Smooth muscle cell of the brain vasculature (primary cell): ENCODE measurements around the gene HEMGN.
A peak's percentile ranks its signal among the peaks of the same experiment; 100 is the strongest.

ENCODE experiments used
- DNase-seq: peaks from one replicate; pipeline ENCODE4 v3.0.0-alpha.2; 2012; ENCODE audit warnings: low read depth, low spot score

HEMGN gene

DNA sequence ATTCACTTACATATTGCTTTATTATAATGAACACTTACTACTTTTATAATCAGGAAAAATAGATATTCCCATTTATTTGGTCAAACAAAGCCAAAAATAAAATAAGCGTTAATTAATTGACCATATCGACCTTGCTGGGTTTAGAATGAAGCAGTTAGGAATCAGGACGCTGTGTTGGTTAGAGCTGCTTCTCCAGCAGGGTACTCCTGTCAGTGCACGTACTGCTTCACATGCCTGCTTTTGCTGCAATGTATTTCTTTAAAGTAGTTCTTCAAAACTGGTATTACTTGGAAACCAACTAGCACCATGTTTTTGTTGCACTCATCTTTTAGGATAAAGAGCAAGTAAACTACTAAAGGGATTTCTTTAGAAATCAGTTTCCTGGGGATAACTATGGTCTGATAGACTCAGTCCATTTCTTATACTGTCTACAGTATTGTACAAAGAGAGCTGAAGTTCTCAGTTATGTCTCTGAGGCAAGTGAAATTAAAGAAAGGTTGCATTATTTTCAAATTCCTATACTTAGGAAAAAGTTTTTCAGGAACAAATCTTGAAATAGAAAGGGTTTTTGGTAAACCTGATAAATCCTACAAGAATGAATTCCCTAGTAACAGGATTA lies 8.9 kb downstream of the HEMGN start:
- no peak for DNase-seq

GRCh38 chr9:97925497-97926334 lies 12.3 kb downstream of the HEMGN start:
- no peak for DNase-seq

DNA sequence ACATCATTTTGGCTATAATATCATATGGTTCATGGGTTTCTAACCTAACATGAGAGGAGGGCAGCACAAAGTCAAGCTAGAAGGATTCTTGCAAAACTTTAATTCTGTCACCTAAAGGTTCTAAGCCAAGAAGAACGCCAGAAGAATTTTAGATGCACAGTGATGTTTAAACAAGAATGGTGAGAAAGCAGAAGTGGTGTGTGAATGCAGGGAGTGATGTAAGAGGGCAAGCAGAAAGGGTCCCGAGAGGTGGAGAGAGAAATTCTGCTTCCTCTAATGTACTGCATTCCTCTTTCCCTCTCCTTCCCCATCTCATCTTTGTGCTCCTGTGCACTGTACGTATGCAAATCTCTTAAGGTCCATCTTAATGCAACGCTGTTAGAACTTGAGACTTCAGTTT lies 13.6 kb downstream of the HEMGN start:
- no peak for DNase-seq

DNA sequence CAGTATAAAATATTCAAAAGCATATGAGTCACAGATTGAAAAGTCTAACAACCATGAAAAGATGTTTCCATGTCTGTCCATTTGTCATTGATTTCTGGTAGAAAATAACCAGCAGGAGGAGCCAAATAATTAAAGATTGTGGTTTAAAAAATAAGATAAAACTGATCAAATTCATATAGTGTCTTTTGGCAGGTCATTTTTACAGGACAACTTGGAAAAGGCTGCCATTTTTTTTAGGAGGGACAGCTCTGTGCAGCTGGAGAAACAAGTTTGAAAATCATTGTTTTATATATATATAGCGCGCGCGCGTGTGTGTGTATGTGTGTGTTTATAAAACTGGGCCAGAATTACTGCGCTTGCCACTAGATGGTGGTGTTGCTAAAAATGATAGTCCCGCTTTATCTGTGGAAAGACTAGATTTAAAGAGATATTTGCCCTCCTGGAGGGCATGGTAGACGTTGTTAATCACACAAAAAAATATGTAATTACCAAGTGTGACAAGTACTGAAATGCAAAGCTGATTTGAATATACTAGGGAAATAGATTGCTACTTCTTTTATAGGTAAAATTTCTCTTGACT lies 14.4 kb downstream of the HEMGN start:
- DNase-seq, result peak; percentile 57

GRCh38 chr9:97921959-97922724 lies 15.8 kb downstream of the HEMGN start, which contains the start of gene TRMO:
Gene TRMO, minus strand, starts transcription at chr9:97922500. Its CDS starts 7 bp downstream, at chr9:97922493.
- DNase-seq, result peak; percentile 97

DNA sequence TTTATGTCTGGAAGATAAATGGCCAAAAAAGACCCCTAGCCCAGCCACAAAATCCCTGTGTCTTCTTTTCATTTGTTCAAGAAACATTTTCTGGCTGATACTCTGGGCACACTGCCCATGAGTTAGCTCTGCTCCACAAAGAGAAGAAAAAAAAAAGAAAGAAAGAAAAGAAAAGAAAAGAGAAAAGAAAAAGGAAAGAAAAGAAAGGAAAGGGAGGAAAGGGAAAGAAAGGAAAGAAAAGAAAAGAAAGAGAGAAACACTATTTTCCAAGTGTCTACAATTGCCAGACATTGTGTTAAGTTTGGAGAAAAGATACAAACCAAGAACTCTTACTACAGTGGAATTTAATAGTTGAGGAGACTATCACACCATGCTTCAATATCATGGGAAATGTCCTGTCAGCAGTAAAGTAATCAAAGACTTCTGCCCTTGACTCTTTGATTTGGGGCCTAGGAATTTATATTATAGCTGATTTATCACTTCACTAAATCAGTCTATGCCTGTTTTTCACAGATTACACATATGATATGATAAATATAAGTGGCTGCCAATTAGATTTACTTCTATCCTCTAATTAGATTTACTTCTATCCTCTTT lies 18.7 kb downstream of the HEMGN start:
- DNase-seq, result no peak

- DNase-seq, result no peak
Observed at GRCh38 chr9:97918611-97919010, 19.4 kb downstream of the HEMGN start.

- DNase-seq, result no peak
Observed at GRCh38 chr9:97911970-97912369, 26.0 kb downstream of the HEMGN start.

- no peak for DNase-seq
Observed at GRCh38 chr9:97911528-97911927, 26.4 kb downstream of the HEMGN start.

DNA sequence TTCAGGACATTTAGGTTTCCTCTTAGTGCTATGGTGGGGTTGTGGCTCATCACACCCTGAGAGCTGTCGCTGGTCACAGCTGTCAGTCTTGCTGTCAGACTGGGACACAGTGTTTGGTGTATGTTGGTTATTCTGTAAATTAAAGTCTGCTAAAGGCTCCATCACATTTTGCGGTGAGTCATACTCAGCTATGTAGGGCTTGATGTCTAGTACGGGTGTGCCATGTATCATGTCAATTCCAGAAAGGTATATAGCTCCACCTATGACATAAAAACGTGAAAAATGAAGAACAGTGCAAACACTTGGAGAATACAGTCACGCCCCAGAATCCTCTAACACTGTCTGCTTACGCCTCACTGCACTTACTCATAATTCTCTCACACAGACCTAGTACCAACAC lies 27.6 kb downstream of the HEMGN start:
- DNase-seq, result no peak

DNA sequence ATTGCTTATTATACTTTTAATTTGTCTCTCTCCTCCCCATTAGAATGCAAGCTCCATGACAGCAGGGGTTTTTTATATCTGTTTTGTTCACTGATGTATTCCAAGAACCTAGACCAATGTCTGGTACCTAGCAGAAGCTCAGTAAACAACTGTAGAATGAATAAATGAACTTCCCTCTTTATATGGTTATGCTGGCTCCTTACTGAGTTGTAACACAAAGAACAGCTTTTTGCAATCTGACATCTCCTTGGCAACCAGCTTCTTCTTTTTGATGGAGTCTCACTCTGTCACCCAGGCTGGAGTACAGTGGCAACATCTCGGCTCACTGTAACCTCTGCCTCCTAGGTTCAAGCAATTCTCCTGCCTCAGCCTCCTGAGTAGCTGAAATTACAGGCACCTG lies 29.3 kb downstream of the HEMGN start:
- DNase-seq, result no peak

GRCh38 chr9:97907632-97908031 lies 30.3 kb downstream of the HEMGN start:
- DNase-seq, result no peak

- no peak for DNase-seq
Observed at GRCh38 chr9:97907046-97907445, 30.9 kb downstream of the HEMGN start.

GRCh38 chr9:97906236-97906831 lies 31.6 kb downstream of the HEMGN start:
- DNase-seq, result no peak

DNA sequence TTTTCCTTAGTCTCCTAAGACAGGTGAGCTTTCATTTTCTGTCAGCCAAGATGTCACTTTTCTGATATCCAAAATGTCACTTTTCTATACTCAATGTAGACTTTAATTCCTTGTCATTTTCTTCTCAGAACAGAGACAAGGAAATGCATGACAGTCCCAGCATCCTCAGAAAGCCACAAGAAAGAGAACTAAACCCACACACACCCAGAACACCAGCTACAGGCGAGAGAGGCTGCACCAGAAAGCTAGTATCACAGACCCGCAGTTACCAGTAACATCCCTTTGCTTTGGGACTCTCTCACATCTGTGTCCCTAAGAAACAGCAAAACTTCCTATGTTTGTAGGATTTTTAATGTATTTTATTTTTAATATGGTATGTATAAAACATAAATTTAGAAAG lies 32.7 kb downstream of the HEMGN start:
- no peak for DNase-seq

DNA sequence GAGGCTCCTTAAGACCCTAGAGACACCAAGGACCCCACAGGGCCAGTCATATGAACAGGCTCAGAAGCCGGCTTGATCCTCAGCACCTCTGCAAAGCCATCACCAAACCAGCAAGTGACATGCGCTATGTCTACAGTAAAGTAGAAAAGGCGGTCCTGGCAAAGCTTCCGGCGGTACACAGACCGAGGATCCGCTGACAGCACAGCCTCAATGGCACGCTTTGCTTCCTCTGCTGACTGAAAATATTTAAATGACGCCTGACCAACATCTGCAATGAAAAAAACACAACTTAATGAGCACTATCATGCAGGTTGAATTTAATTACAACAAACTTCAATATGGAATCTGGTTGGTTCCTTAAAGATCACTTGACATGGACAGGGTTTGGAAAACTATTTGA lies 33.2 kb downstream of the HEMGN start:
- no peak for DNase-seq

DNA sequence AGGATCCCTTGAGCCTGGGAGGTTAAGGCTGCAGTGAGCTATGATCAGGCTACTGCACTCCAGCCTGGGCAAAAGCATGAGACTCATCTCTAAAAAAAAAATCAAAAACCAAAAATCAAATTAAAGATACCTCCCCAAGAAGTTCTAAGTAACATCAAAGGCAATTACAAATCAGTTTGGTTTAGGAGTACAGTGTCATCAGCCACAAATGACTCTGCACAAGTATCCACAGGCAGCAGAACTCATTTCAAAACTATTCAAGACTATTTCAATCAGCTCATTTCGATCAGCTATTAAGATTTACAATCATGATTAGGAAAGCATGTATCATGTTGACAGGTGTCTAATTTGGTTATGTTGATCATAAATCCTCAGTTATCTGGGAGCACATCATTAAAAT lies 34.8 kb downstream of the HEMGN start:
- DNase-seq, result no peak

DNA sequence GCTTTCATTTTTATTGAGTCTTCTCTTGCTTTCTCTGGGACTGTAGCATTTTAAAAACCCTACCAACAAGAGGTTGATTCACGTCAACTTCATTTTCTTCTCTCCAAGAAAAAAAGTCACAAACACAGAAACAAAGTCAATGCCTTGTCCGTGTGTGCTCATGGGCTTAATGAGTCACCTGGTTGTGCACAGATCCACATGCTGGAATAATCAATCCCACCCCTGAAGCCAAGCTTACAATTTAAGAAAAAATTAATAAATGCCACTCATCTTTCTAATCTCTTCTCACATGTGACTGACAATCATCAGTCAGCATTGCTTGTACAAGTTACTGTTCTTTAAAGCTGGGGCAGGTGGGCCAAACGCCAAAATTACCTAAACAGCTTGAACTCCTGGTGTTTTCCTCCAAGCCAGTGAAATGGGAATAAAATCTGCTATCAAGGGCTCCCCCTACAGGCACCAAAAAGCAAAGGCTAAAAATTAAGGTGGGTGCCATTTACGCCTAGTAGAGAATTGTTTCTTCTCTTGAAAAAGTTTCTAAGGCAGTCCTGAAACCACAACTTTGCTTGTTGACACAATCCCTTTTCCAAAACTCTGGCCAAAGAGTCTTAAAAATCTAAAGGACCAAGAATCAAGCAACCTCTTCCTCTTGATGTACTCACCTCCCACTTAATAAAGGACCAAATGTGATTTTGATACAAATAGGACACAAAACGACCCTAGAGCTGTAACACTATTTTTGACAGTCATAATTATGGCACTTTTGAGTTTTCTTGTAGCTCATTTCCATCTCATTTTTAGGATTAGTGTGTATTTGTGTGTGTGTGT lies 37.0 kb downstream of the HEMGN start:
- no peak for DNase-seq

DNA sequence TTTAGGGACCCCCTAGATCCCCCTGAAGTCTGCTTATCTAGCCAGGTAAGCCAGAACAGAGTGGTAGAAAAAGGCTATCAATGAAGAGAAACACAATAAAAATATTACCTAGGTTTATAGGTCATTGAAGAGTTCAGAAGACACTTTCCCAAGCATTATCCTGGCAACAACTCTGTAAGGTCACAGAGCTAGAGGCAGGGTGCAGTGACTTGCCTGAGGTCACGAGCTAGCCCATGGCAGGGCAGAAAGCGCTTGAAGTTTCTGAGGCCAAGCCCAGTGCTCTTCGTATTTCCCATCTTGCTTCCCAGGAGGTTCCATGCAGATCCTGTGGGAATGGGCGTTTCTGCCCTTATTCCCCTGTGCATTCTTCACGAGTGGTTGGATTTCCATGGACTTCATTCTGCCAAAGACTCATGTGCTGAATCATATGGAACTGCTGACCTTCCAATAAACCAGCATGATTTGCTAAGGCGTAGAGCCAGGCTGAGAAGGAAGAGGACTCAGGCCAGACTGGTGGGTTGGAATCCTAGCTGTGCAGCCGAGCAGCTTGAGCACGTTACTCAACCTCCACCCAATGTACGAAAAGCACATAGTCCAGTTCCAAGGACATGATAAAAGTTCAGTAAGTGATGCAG lies 37.8 kb downstream of the HEMGN start:
- DNase-seq, result no peak
